HCT116 (cell line): Measurements from ENCODE around the gene MAP4K4. TPM values are rescaled to one million over a fixed set of nuclear protein-coding genes. Genes with fewer than 3 reads are reported as not detected.

Experiments
- ATAC-seq: fragments of 200-7000 bp; cut with Tn5 transposase; 2 replicates; pipeline ENCODE4 v1.9.1; 2020; ENCODE audit warnings: mild to moderate bottlenecking, moderate library complexity
- BruUV-seq: library from RNA; stranded (reverse); fragments of 400-500 nt; replicated peaks from 2 replicates; lab custom pipeline; 2021; lab: Mats Ljungman, UMichigan
- CTCF ChIA-PET: fragments of 300-600 bp; sonication (Branson Sonifier 250); formaldehyde crosslinking; loops from one replicate; lab custom pipeline; 2021; ENCODE audit warnings: antibody characterized with exemption; lab: Charles Lee
- POLR2A ChIA-PET: fragments of 300-600, 350-600 bp; sonication (Branson Sonifier 250); formaldehyde crosslinking; loops from one replicate; lab custom pipeline; 2021; ENCODE audit warnings: antibody characterized with exemption; lab: Charles Lee
- RAD21 ChIA-PET, 2 experiments: fragments of 300-600 bp; sonication (Branson Sonifier 250); formaldehyde crosslinking; loops; one replicate each; lab custom pipeline; 2023; ENCODE audit warnings: low total read pairs in 2 of 2; ENCODE audit not compliant: uncharacterized antibody in 2 of 2, unreplicated experiment in 2 of 2, low non-redundant PET in 1 of 2; lab: Charles Lee
- DNase-seq: peaks from one replicate; pipeline ENCODE4 v3.0.0-alpha.2; 2010; ENCODE audit warnings: low read depth, low spot score
- H2AFZ ChIP-seq: fragments of 200-600 bp; shearing (Covaris generic), sonication (generic); 2 replicates; pipeline ENCODE4 v1.6.1; 2017; ENCODE audit warnings: low read depth, mixed run types, mixed read lengths, antibody characterized with exemption, low read length; ENCODE audit not compliant: poor library complexity, severe bottlenecking
- H3K27ac ChIP-seq: 2 replicates; pipeline ENCODE4 v1.5.1; 2012; ENCODE audit warnings: low read depth, low read length
- H3K27me3 ChIP-seq: fragments of 200-600 bp; sonication (generic); 2 replicates; pipeline ENCODE4 v1.6.1; 2016; ENCODE audit warnings: mixed run types, low read length, mixed read lengths; ENCODE audit not compliant: insufficient read depth
- H3K36me3 ChIP-seq, 2 experiments: fragments of 200-500 bp in 1 of 2; fragments of 200-600 bp in 1 of 2; sonication (Bioruptor generic) in 1 of 2; sonication (generic) in 1 of 2; 2 replicates each; pipeline versions ENCODE4 v1.5.1 to v1.6.1; 2014 to 2016; ENCODE audit warnings: low read length in 2 of 2, inconsistent platforms in 1 of 2, mixed read lengths in 1 of 2, mixed run types in 1 of 2; ENCODE audit not compliant: insufficient read depth in 2 of 2, control insufficient read depth in 1 of 2
- H3K4me1 ChIP-seq, 2 experiments: fragments of 200-600 bp in 1 of 2; sonication (generic) in 1 of 2; 2 replicates each; pipeline versions ENCODE4 v1.5.1 to v1.6.1; 2012 to 2017; ENCODE audit warnings: low read length in 2 of 2, inconsistent platforms in 1 of 2, mild to moderate bottlenecking in 1 of 2, mixed read lengths in 1 of 2, mixed run types in 1 of 2, moderate library complexity in 1 of 2; ENCODE audit not compliant: insufficient read depth in 2 of 2, control insufficient read depth in 1 of 2
- H3K4me2 ChIP-seq: fragments of 200-600 bp; sonication (generic); 2 replicates; pipeline ENCODE4 v1.6.1; 2017; ENCODE audit warnings: mixed run types, low read length, mixed read lengths
- H3K4me3 ChIP-seq, 2 experiments: fragments of 200-600 bp in 1 of 2; sonication (generic) in 1 of 2; replicated peaks in 1 of 2; 2 replicates each; pipeline ENCODE4 v1.5.1; 2011 to 2016; ENCODE audit warnings: low read length in 2 of 2, control low read depth in 1 of 2, low read depth in 1 of 2, mild to moderate bottlenecking in 1 of 2, mixed read lengths in 1 of 2, mixed run types in 1 of 2
- H3K79me2 ChIP-seq: fragments of 200-600 bp; sonication (generic); 2 replicates; pipeline ENCODE4 v1.6.1; 2017; ENCODE audit warnings: mild to moderate bottlenecking, mixed run types, low read length, moderate library complexity, mixed read lengths; ENCODE audit not compliant: insufficient read depth
- H3K9ac ChIP-seq: fragments of 200-600 bp; sonication (generic); 2 replicates; pipeline ENCODE4 v1.6.1; 2016; ENCODE audit warnings: low read length, mixed read lengths
- H3K9me2 ChIP-seq: fragments of 200-600 bp; sonication (generic), shearing (Covaris generic); 2 replicates; pipeline ENCODE4 v1.6.1; 2017; ENCODE audit warnings: mixed run types, mild to moderate bottlenecking, moderate library complexity; ENCODE audit not compliant: insufficient read depth
- H3K9me3 ChIP-seq, 2 experiments: fragments of 200-500 bp in 1 of 2; fragments of 200-600 bp in 1 of 2; sonication (Bioruptor generic) in 1 of 2; sonication (generic) in 1 of 2; 2 replicates each; pipeline ENCODE4 v1.6.1; 2014 to 2017; ENCODE audit warnings: low read length in 2 of 2, mixed read lengths in 2 of 2, inconsistent platforms in 1 of 2, low read depth in 1 of 2, mild to moderate bottlenecking in 1 of 2, mixed run types in 1 of 2, moderate library complexity in 1 of 2; ENCODE audit not compliant: control insufficient read depth in 1 of 2, insufficient read depth in 1 of 2
- H4K20me1 ChIP-seq: fragments of 200-600 bp; sonication (generic), shearing (Covaris generic); 2 replicates; pipeline ENCODE4 v1.6.1; 2017; ENCODE audit warnings: mixed run types, mild to moderate bottlenecking, moderate library complexity; ENCODE audit not compliant: insufficient read depth
- ATF3 ChIP-seq: IDR thresholded peaks from 2 replicates; pipeline ENCODE4 v1.6.1; 2012
- CTCF ChIP-seq, 3 experiments: fragments of 200-600 bp in 1 of 3; sonication (generic) in 1 of 3; IDR thresholded peaks in 2 of 3; conservative IDR thresholded peaks in 1 of 3; 2 replicates each; pipeline ENCODE4 v1.5.1; 2012 to 2017; ENCODE audit warnings: low read depth in 2 of 3, low read length in 2 of 3, antibody characterized with exemption in 1 of 3, borderline replicate concordance in 1 of 3, control low read depth in 1 of 3, mild to moderate bottlenecking in 1 of 3, mixed read lengths in 1 of 3, mixed run types in 1 of 3, moderate library complexity in 1 of 3; ENCODE audit not compliant: insufficient read depth in 1 of 3
- EGR1 ChIP-seq: IDR thresholded peaks from 2 replicates; pipeline ENCODE4 v1.6.1; 2012; ENCODE audit warnings: low read depth
- EZH2 ChIP-seq: fragments of 200-600 bp; sonication (generic); IDR thresholded peaks from 2 replicates; pipeline ENCODE4 v1.6.1; 2017; ENCODE audit warnings: antibody characterized with exemption, mixed run types
- EZH2phosphoT487 ChIP-seq: fragments of 200-600 bp; IDR thresholded peaks from 2 replicates; pipeline ENCODE4 v1.6.1; 2018; ENCODE audit warnings: antibody characterized with exemption, borderline replicate concordance
- FOSL1 ChIP-seq: IDR thresholded peaks from 2 replicates; pipeline ENCODE4 v1.6.1; 2012; ENCODE audit warnings: low read depth
- MAX ChIP-seq: IDR thresholded peaks from 2 replicates; pipeline ENCODE4 v1.6.1; 2012
- POLR2A ChIP-seq: IDR thresholded peaks from 2 replicates; pipeline ENCODE4 v1.7.0; 2011; ENCODE audit warnings: borderline replicate concordance; ENCODE audit not compliant: insufficient read depth, insufficient read length; ENCODE audit errors: extremely low read depth
- RAD21 ChIP-seq: IDR thresholded peaks from 2 replicates; pipeline ENCODE4 v1.6.1; 2012; ENCODE audit warnings: low read depth, mild to moderate bottlenecking
- SIN3A ChIP-seq: IDR thresholded peaks from 2 replicates; pipeline ENCODE4 v1.6.1; 2012; ENCODE audit warnings: low read depth
- SRF ChIP-seq: IDR thresholded peaks from 2 replicates; pipeline ENCODE4 v1.6.1; 2012; ENCODE audit warnings: low read depth
- TCF7L2 ChIP-seq: IDR thresholded peaks from 2 replicates; pipeline ENCODE4 v1.7.0; 2011; ENCODE audit warnings: borderline replicate concordance, inconsistent platforms; ENCODE audit not compliant: insufficient read depth, insufficient read length; ENCODE audit errors: extremely low read depth
- ZBTB33 ChIP-seq: IDR thresholded peaks from 2 replicates; pipeline ENCODE4 v1.6.1; 2011; ENCODE audit warnings: mild to moderate bottlenecking, low read length, moderate library complexity; ENCODE audit not compliant: insufficient replicate concordance; ENCODE audit errors: extremely low read depth
- ZFX ChIP-seq: fragments of 450-650 bp; IDR thresholded peaks from 2 replicates; pipeline ENCODE4 v1.6.1; 2017
- ZNF274 ChIP-seq: fragments of 200-500 bp; sonication (Bioruptor generic); IDR thresholded peaks from 2 replicates; pipeline ENCODE4 v1.6.1; 2014; ENCODE audit warnings: mild to moderate bottlenecking, low read depth, low read length, inconsistent platforms
- intact Hi-C: fragments of 100-400 bp; cut with micrococcal nuclease; formaldehyde crosslinking; loops from 2 replicates; pipeline ENCODE4 v1.10.0; 2022
- total RNA-seq: library from RNA; stranded (reverse); gene quantifications from one replicate; pipeline ENCODE4 v1.2.1, GENCODE V29; 2021; ENCODE audit not compliant: unreplicated experiment

Gene MAP4K4
- total RNA-seq, 1 experiment from 2014 or later = 62.3 TPM

GRCh38 chr2:101678379-101678778 is 19.1 kb upstream of the MAP4K4 start:
- RAD21 ChIA-PET = no interaction called here
- no peaks in the 10 kb centered on the region for H3K9me2 ChIP-seq
- no peak overlapping the region for H3K27ac ChIP-seq
- H3K9ac ChIP-seq = no peak overlapping the region
- DNase-seq (no peak), ATAC-seq (no peak)
- no peak overlapping the region for H2AFZ ChIP-seq
- intact Hi-C loops = loop anchor here (5.0 kb wide), 1 partner anchor 169 kb away; no protein-coding TSS in a partner anchor
- TF ChIP-seq MAX (no peak), ATF3 (no peak), RAD21 (no peak), EZH2phosphoT487 (no peak), ZNF274 (no peak), CTCF (IDR thresholded peaks at IDR 0.05 in 2 of 3, conservative IDR thresholded peaks at IDR 0.05 in 1 of 3; ENCODE audit: borderline replicate concordance in 1 of 3, insufficient read depth in 1 of 3, low read depth in 2 of 3, low read length in 2 of 3) (no peak), SIN3A (no peak), ZBTB33 (no peak), FOSL1 (no peak), EGR1 (no peak), ZFX (no peak), EZH2 (no peak), POLR2A (no peak), TCF7L2 (no peak), SRF (no peak)
- H3K36me3 ChIP-seq = no peaks in the 10 kb centered on the region
- peaks cover 0 to 6% of the 10 kb centered on the region in 2 experiments; a peak in 2 of 4 replicates for H3K4me1 ChIP-seq
- no peaks in the 10 kb centered on the region for H3K9me3 ChIP-seq
- H3K79me2 ChIP-seq = no peaks in the 10 kb centered on the region
- no peak overlapping the region for H3K4me3 ChIP-seq
- H3K27me3 ChIP-seq = no peaks in the 10 kb centered on the region
- BruUV-seq = no TSS peak
- POLR2A ChIA-PET = no interaction called here
- H3K4me2 ChIP-seq = no peak overlapping the region
- H4K20me1 ChIP-seq = no peaks in the 10 kb centered on the region
- CTCF ChIA-PET = no interaction called here
